ENCODE results near the gene PTGDR.

The PTGDR gene

DNA sequence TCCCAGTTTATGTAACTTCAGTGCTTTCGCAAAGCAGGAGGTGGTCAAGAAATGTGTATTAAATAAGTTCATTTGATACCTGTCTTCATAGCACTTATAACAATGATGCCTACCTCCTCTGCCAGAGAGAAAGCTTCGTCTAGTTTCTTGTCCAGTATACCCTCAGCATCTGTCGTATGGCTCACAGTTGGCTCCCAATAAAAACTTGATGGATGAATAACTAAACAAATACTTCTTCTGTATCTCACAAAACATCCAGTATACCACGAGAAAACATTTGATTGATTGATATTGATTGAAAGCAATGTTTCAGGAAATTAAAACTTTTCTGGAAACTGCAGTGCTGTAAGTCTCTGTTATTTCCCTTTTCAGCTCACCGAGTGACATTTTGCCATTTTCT lies 26.9 kb upstream of the PTGDR start:
- ATAC-seq (ENCODE audit: low read depth), result no peak

DNA sequence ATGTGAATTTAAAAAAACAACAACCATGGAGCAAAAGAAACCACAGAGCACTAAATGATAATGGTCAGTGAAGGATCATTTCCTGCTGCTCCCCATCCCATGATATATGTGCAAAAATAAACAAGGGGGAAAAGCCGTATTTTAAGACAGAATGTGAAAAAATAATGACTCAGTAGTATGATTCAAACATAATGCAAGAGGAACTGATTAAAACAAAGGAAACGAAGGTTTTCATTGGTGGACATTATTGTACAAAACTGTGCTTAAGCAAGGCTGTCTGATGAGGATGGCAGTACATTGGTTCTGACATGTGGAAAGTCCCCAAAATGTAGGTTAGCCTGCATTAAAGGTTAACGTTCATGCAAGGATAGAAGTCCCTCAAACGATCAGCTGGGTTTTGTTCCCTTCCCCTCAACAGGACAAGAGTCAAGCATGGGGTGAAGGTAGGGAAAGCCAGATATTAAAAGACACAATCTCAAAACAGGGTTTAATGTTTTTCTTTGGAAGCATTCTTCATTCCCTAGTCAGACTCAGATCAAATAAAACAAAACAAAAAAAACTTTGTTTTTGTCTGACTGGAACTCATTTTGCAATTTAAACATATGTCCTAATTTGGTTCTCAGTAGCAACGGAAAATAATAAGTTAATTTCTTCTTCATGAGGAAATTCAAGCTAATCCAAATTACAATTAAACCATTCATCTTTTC lies 26.3 kb upstream of the PTGDR start:
- ATAC-seq (ENCODE audit: low read depth), result peak; percentile 88
- Histone ChIP-seq H3K36me3 (ENCODE audit: low read depth) (no peaks in the 10 kb centered on the region), H3K27ac (ENCODE audit: poor library complexity, severe bottlenecking) (peak overlapping the region; percentile 1), H3K27me3 (ENCODE audit: insufficient read depth, poor library complexity, severe bottlenecking) (no peaks in the 10 kb centered on the region), H3K4me3 (ENCODE audit: severe bottlenecking) (no peak overlapping the region), H3K4me1 (ENCODE audit: insufficient read depth, poor library complexity, severe bottlenecking) (peaks cover 14% of the 10 kb centered on the region), H3K9me3 (ENCODE audit: severe bottlenecking) (no peaks in the 10 kb centered on the region)
- TF ChIP-seq, protein P1, sequence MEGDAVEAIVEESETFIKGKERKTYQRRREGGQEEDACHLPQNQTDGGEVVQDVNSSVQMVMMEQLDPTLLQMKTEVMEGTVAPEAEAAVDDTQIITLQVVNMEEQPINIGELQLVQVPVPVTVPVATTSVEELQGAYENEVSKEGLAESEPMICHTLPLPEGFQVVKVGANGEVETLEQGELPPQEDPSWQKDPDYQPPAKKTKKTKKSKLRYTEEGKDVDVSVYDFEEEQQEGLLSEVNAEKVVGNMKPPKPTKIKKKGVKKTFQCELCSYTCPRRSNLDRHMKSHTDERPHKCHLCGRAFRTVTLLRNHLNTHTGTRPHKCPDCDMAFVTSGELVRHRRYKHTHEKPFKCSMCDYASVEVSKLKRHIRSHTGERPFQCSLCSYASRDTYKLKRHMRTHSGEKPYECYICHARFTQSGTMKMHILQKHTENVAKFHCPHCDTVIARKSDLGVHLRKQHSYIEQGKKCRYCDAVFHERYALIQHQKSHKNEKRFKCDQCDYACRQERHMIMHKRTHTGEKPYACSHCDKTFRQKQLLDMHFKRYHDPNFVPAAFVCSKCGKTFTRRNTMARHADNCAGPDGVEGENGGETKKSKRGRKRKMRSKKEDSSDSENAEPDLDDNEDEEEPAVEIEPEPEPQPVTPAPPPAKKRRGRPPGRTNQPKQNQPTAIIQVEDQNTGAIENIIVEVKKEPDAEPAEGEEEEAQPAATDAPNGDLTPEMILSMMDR (IDR thresholded peaks at IDR 0.05; ENCODE audit: poor library complexity, severe bottlenecking), result no peak
- DNase-seq (ENCODE audit: low spot score), result no peak

More for the DNA sequence above, 26.9 kb upstream of the PTGDR start:
- TF ChIP-seq, protein P1 (IDR thresholded peaks at IDR 0.05; ENCODE audit: poor library complexity, severe bottlenecking), result no peak
- peak overlapping the region; percentile 1 for H3K27ac ChIP-seq (ENCODE audit: poor library complexity, severe bottlenecking)
- no peaks in the 10 kb centered on the region for H3K36me3 ChIP-seq (ENCODE audit: low read depth)
- H3K4me3 ChIP-seq (ENCODE audit: severe bottlenecking), result no peak overlapping the region
- H3K4me1 ChIP-seq (ENCODE audit: insufficient read depth, poor library complexity, severe bottlenecking), result peaks cover 14% of the 10 kb centered on the region
- H3K27me3 ChIP-seq (ENCODE audit: insufficient read depth, poor library complexity, severe bottlenecking), result no peaks in the 10 kb centered on the region
- no peaks in the 10 kb centered on the region for H3K9me3 ChIP-seq (ENCODE audit: severe bottlenecking)
- DNase-seq (ENCODE audit: low spot score), result no peak

DNA sequence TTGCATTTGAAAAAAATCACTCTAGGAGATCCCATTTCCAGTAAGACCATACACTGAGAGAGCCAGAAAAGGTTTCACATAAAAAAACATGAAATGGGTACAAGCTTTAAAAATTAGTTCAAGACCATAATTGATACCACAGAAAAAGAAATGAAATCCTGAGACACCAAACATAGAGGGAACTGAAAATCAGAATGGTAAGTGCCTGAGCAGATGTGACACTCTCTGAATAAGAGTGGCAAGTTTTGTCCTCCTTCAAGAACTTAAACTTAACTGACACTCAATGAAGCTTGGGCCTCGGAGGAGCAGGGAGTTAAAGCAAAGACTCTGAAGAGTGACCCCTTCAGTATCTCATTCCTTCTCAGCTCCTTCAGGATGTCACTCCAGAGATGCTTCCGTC lies 23.2 kb upstream of the PTGDR start:
- Histone ChIP-seq H3K9me3 (ENCODE audit: severe bottlenecking) (no peaks in the 10 kb centered on the region), H3K36me3 (ENCODE audit: low read depth) (no peaks in the 10 kb centered on the region), H3K4me1 (ENCODE audit: insufficient read depth, poor library complexity, severe bottlenecking) (peaks cover 14% of the 10 kb centered on the region), H3K27me3 (ENCODE audit: insufficient read depth, poor library complexity, severe bottlenecking) (no peaks in the 10 kb centered on the region), H3K4me3 (ENCODE audit: severe bottlenecking) (no peak overlapping the region), H3K27ac (ENCODE audit: poor library complexity, severe bottlenecking) (no peak overlapping the region)
- ATAC-seq (ENCODE audit: low read depth) (no peak), DNase-seq (ENCODE audit: low spot score) (no peak)
- TF ChIP-seq, protein P1 (IDR thresholded peaks at IDR 0.05; ENCODE audit: poor library complexity, severe bottlenecking), result no peak

GRCh38 chr14:52244997-52245396 lies 22.5 kb upstream of the PTGDR start:
- peaks cover 14% of the 10 kb centered on the region for H3K4me1 ChIP-seq (ENCODE audit: insufficient read depth, poor library complexity, severe bottlenecking)

DNA sequence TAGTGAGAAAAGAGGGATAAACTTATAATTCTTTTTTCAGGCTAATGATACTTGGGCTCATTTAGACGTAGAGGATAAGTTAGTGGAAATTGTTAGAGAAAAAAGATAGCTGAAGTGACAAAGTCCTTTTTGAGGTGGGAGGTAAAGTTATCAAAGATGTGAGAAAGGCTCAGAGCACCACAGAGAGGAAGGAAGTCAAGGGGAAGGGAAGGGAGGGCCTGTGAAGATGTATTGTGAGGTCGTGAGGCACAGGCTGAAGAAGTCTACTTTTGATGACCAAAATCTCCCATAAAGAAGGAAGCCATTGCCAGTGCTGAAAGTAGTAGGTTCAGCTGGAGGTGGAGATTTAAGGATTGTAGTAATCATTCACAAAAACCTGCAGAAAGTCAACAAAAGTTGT lies 19.4 kb upstream of the PTGDR start:
- TF ChIP-seq, protein P1 (IDR thresholded peaks at IDR 0.05; ENCODE audit: poor library complexity, severe bottlenecking), result no peak
- peaks cover 5% of the 10 kb centered on the region for H3K27me3 ChIP-seq (ENCODE audit: insufficient read depth, poor library complexity, severe bottlenecking)
- no peak overlapping the region for H3K27ac ChIP-seq (ENCODE audit: poor library complexity, severe bottlenecking)
- no peaks in the 10 kb centered on the region for H3K9me3 ChIP-seq (ENCODE audit: severe bottlenecking)
- no peak for DNase-seq (ENCODE audit: low spot score)
- H3K4me1 ChIP-seq (ENCODE audit: insufficient read depth, poor library complexity, severe bottlenecking), result no peaks in the 10 kb centered on the region
- H3K36me3 ChIP-seq (ENCODE audit: low read depth), result no peaks in the 10 kb centered on the region
- no peak for ATAC-seq (ENCODE audit: low read depth)
- no peak overlapping the region for H3K4me3 ChIP-seq (ENCODE audit: severe bottlenecking)

More at GRCh38 chr14:52244997-52245396, 22.5 kb upstream of the PTGDR start:
- no peak overlapping the region for H3K4me3 ChIP-seq (ENCODE audit: severe bottlenecking)
- no peaks in the 10 kb centered on the region for H3K27me3 ChIP-seq (ENCODE audit: insufficient read depth, poor library complexity, severe bottlenecking)
- TF ChIP-seq, protein P1 (IDR thresholded peaks at IDR 0.05; ENCODE audit: poor library complexity, severe bottlenecking), result no peak
- H3K9me3 ChIP-seq (ENCODE audit: severe bottlenecking), result no peaks in the 10 kb centered on the region
- H3K27ac ChIP-seq (ENCODE audit: poor library complexity, severe bottlenecking), result no peak overlapping the region
- DNase-seq (ENCODE audit: low spot score) (no peak), ATAC-seq (ENCODE audit: low read depth) (no peak)
- no peaks in the 10 kb centered on the region for H3K36me3 ChIP-seq (ENCODE audit: low read depth)
